Mucosa of stomach (tissue), 1 donor: ENCODE measurements around the gene IL1F10.

Source experiments
- H3K27me3 ChIP-seq: one replicate; pipeline ENCODE4 v1.7.0; 2013; ENCODE audit warnings: mild to moderate bottlenecking, low read length; ENCODE audit not compliant: control insufficient read depth, insufficient read depth
- H3K36me3 ChIP-seq: one replicate; pipeline ENCODE4 v1.7.0; 2013; ENCODE audit warnings: low read length; ENCODE audit not compliant: control insufficient read depth, insufficient read depth
- H3K4me1 ChIP-seq: one replicate; pipeline ENCODE4 v1.7.0; 2013; ENCODE audit warnings: mild to moderate bottlenecking, low read length; ENCODE audit not compliant: control insufficient read depth, insufficient read depth
- H3K4me3 ChIP-seq: one replicate; pipeline ENCODE4 v1.7.0; 2013; ENCODE audit warnings: low read length
- H3K9ac ChIP-seq: one replicate; pipeline ENCODE4 v1.7.0; 2013; ENCODE audit warnings: mild to moderate bottlenecking, low read length, moderate library complexity
- H3K9me3 ChIP-seq: one replicate; pipeline ENCODE4 v1.7.0; 2013; ENCODE audit warnings: mild to moderate bottlenecking, low read length, moderate library complexity; ENCODE audit not compliant: control insufficient read depth
- donor health status: Pancreatic carcinoma.

The IL1F10 gene

GRCh38 chr2:113075030-113075429 lies 7.3 kb downstream of the IL1F10 start:
- no peaks in the 10 kb centered on the region for H3K27me3 ChIP-seq
- H3K9ac ChIP-seq = no peak overlapping the region
- peaks cover 35% of the 10 kb centered on the region for H3K4me1 ChIP-seq
- H3K36me3 ChIP-seq = no peaks in the 10 kb centered on the region
- no peak overlapping the region for H3K4me3 ChIP-seq
- H3K9me3 ChIP-seq = no peaks in the 10 kb centered on the region

- peaks cover 39% of the 10 kb centered on the region for H3K4me1 ChIP-seq
- H3K36me3 ChIP-seq = no peaks in the 10 kb centered on the region
- no peak overlapping the region for H3K4me3 ChIP-seq
- H3K9me3 ChIP-seq = no peaks in the 10 kb centered on the region
- no peaks in the 10 kb centered on the region for H3K27me3 ChIP-seq
- no peak overlapping the region for H3K9ac ChIP-seq
These were observed 7.8 kb downstream of the IL1F10 start for GRCh38 chr2:113075600-113075999.

GRCh38 chr2:113076954-113077669 lies 9.3 kb downstream of the IL1F10 start:
- Histone ChIP-seq H3K9ac (no peak overlapping the region), H3K9me3 (no peaks in the 10 kb centered on the region), H3K4me1 (peaks cover 39% of the 10 kb centered on the region), H3K36me3 (no peaks in the 10 kb centered on the region), H3K4me3 (no peak overlapping the region), H3K27me3 (no peaks in the 10 kb centered on the region)

GRCh38 chr2:113077921-113078320 lies 10.2 kb downstream of the IL1F10 start:
- Histone ChIP-seq H3K27me3 (no peaks in the 10 kb centered on the region), H3K36me3 (no peaks in the 10 kb centered on the region), H3K9ac (no peak overlapping the region), H3K4me3 (no peak overlapping the region), H3K9me3 (no peaks in the 10 kb centered on the region), H3K4me1 (peaks cover 39% of the 10 kb centered on the region)

- Histone ChIP-seq H3K27me3 (no peaks in the 10 kb centered on the region), H3K4me3 (no peak overlapping the region), H3K4me1 (peaks cover 39% of the 10 kb centered on the region), H3K9ac (no peak overlapping the region), H3K36me3 (no peaks in the 10 kb centered on the region), H3K9me3 (no peaks in the 10 kb centered on the region)
These were observed 10.6 kb downstream of the IL1F10 start for GRCh38 chr2:113078350-113078839.

- Histone ChIP-seq H3K36me3 (no peaks in the 10 kb centered on the region), H3K27me3 (no peaks in the 10 kb centered on the region), H3K9ac (no peak overlapping the region), H3K4me3 (no peak overlapping the region), H3K4me1 (peaks cover 39% of the 10 kb centered on the region), H3K9me3 (no peaks in the 10 kb centered on the region)
These were observed 11.4 kb downstream of the IL1F10 start for GRCh38 chr2:113079131-113079530.

GRCh38 chr2:113080134-113080533 lies 12.4 kb downstream of the IL1F10 start:
- peaks cover 43% of the 10 kb centered on the region for H3K4me1 ChIP-seq
- H3K9me3 ChIP-seq = no peaks in the 10 kb centered on the region
- no peaks in the 10 kb centered on the region for H3K27me3 ChIP-seq
- no peak overlapping the region for H3K4me3 ChIP-seq
- H3K36me3 ChIP-seq = no peaks in the 10 kb centered on the region
- no peak overlapping the region for H3K9ac ChIP-seq

GRCh38 chr2:113081488-113082210 lies 13.9 kb downstream of the IL1F10 start:
- Histone ChIP-seq H3K4me1 (peaks cover 37% of the 10 kb centered on the region), H3K27me3 (no peaks in the 10 kb centered on the region), H3K4me3 (no peak overlapping the region), H3K9me3 (no peaks in the 10 kb centered on the region), H3K9ac (no peak overlapping the region), H3K36me3 (no peaks in the 10 kb centered on the region)

GRCh38 chr2:113083296-113083695 lies 15.5 kb downstream of the IL1F10 start:
- peaks cover 21% of the 10 kb centered on the region for H3K4me1 ChIP-seq
- H3K9me3 ChIP-seq = no peaks in the 10 kb centered on the region
- H3K4me3 ChIP-seq = no peak overlapping the region
- no peaks in the 10 kb centered on the region for H3K27me3 ChIP-seq
- no peak overlapping the region for H3K9ac ChIP-seq
- no peaks in the 10 kb centered on the region for H3K36me3 ChIP-seq

- Histone ChIP-seq H3K36me3 (no peaks in the 10 kb centered on the region), H3K27me3 (no peaks in the 10 kb centered on the region), H3K9ac (no peak overlapping the region), H3K9me3 (no peaks in the 10 kb centered on the region), H3K4me3 (no peak overlapping the region), H3K4me1 (peaks cover 14% of the 10 kb centered on the region)
These were observed 16.7 kb downstream of the IL1F10 start for GRCh38 chr2:113084249-113085000.

- no peaks in the 10 kb centered on the region for H3K27me3 ChIP-seq
- no peak overlapping the region for H3K4me3 ChIP-seq
- H3K9ac ChIP-seq = no peak overlapping the region
- H3K4me1 ChIP-seq = peaks cover 4% of the 10 kb centered on the region
- no peaks in the 10 kb centered on the region for H3K9me3 ChIP-seq
- no peaks in the 10 kb centered on the region for H3K36me3 ChIP-seq
These were observed 17.8 kb downstream of the IL1F10 start for GRCh38 chr2:113085542-113085941.
